GM06990 (cell line): Measurements from ENCODE around the gene COQ10B.
"Not testable (repeated sequence)": the region's sequence is repeated elsewhere in the genome, so short reads cannot be mapped to it uniquely, and the experiment has no call there.

Experiments
- DNase-seq: peaks from one replicate; pipeline ENCODE4 v3.0.0-alpha.2; 2011; ENCODE audit not compliant: insufficient read length; ENCODE audit errors: extremely low read depth
- H3K27me3 ChIP-seq: replicated peaks from 2 replicates; pipeline ENCODE4 v1.6.0; 2011; ENCODE audit warnings: low read length; ENCODE audit not compliant: control insufficient read depth, insufficient read depth
- H3K36me3 ChIP-seq: 2 replicates; pipeline ENCODE4 v1.5.1; 2011; ENCODE audit warnings: low read length; ENCODE audit not compliant: control insufficient read depth, insufficient read depth
- H3K4me3 ChIP-seq: replicated peaks from 2 replicates; pipeline ENCODE4 v1.5.1; 2011; ENCODE audit warnings: low read depth, mild to moderate bottlenecking, control low read depth, low read length
- TF ChIP-seq, protein P1 (sequence below): IDR thresholded peaks from 2 replicates; pipeline ENCODE4 v1.5.1; 2011; ENCODE audit warnings: low read length, control low read depth, mild to moderate bottlenecking, inconsistent platforms; ENCODE audit not compliant: insufficient read depth, poor library complexity, severe bottlenecking

COQ10B gene

DNA sequence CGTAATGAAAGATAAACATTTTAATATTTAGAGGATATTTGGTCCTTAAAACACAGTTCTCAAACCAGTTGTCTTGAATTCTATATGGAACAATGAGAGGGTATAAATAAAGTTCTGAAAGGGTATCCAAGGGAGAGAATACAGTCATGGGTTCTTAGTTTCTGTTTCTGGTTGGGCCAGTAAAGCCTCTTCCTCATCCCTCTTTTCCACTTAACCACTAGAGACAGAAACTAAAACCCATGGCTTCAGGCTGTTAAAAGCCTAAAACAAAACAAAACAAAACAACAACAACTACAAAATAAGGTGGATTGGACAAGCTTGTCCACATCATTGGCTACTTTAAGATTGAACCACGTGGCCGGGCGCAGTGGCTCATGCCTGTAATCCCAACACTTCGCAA, 18.8 kb downstream of the COQ10B start:
- no peak for DNase-seq
- peaks cover 12% of the 10 kb centered on the region for H3K36me3 ChIP-seq
- H3K27me3 ChIP-seq = no peaks in the 10 kb centered on the region
- no peak overlapping the region for H3K4me3 ChIP-seq
- TF ChIP-seq, protein P1, sequence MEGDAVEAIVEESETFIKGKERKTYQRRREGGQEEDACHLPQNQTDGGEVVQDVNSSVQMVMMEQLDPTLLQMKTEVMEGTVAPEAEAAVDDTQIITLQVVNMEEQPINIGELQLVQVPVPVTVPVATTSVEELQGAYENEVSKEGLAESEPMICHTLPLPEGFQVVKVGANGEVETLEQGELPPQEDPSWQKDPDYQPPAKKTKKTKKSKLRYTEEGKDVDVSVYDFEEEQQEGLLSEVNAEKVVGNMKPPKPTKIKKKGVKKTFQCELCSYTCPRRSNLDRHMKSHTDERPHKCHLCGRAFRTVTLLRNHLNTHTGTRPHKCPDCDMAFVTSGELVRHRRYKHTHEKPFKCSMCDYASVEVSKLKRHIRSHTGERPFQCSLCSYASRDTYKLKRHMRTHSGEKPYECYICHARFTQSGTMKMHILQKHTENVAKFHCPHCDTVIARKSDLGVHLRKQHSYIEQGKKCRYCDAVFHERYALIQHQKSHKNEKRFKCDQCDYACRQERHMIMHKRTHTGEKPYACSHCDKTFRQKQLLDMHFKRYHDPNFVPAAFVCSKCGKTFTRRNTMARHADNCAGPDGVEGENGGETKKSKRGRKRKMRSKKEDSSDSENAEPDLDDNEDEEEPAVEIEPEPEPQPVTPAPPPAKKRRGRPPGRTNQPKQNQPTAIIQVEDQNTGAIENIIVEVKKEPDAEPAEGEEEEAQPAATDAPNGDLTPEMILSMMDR = no peak

DNA sequence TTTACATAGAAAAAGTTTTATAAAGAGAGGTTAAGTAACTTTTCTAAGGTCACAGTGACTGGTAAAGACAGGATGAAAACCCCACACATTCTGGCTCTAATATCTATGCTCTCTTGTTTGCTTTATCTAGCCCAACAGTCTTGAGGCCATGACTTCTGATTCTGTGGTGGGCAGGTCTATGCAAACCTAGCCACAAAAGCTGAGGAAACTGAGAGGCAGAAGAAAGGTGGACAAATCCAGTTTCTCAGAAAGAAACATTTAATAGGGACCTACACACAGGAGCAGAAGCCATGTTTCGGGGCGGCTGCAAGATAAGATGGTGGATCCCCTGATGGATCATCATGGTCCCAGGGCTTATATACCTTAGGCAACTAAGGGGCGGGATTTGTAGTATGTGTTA, 24.4 kb downstream of the COQ10B start:
- H3K4me3 ChIP-seq = no peak overlapping the region
- H3K27me3 ChIP-seq = no peaks in the 10 kb centered on the region
- DNase-seq = no peak
- peaks cover 10% of the 10 kb centered on the region for H3K36me3 ChIP-seq
- TF ChIP-seq, protein P1 = no peak

DNA sequence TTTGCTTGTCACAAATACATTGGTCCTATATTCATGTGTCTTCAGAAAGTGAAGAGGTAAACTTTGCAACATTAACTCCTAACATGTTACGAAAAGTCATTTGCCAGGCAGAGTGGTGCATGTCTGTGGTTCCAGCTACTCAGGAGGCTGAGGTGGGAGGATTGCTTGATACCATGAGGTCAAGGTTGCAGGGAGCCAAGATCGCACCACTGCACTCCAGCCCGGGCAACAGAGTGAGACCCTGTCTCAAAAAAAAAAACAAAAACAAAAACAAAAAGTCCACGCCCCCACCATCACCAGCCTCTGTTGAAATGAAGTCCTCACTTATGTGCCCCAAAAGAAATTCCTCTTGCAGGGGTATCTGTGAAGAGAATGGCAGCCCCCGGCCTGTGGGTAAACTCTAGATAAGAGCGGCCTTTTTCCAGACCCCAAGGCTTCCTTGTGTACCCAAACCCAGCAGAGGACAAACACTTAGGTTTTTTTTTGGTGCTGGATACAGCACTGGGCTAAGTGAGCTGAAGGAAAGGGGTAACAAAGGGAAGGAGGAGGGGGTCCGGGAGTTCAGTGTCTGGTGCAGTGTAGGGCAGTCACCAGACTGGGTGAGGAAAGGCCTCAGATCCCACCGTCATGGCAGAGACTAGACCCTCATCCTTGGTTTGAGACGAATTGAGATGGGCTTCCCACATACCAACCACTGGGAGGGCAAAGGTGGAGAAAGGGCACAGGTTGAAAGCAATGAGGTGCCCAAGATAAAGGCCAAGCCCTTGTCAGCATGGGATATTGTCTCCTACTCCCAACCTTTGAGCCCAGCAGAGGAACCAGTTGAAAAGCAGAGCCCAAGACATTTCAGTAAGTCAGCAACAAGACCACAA, 27.0 kb downstream of the COQ10B start:
- H3K36me3 ChIP-seq = peaks cover 9% of the 10 kb centered on the region
- TF ChIP-seq, protein P1 = no peak
- DNase-seq = no peak
- H3K4me3 ChIP-seq = no peak overlapping the region
- no peaks in the 10 kb centered on the region for H3K27me3 ChIP-seq

DNA sequence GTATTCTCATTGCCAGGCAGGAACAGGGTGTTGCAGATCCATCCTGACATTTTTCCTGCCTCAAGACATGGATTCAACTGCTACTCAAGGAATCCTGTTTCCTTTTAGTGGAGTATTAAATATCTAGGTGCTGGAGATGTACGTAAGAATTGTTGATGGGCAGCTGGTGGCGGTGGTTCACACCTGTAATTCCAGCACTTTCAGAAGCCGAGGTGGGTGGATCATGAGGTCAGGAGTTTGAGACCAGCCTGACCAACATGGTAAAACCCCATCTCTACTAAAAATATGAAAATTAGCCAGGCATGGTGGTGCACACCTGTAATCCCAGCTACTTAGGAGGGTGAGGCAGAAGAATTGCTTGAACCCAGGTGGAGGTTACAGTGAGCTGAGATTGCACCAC, 30.9 kb downstream of the COQ10B start:
- H3K36me3 ChIP-seq, H3K4me3 ChIP-seq, H3K27me3 ChIP-seq, DNase-seq: not testable (repeated sequence)

DNA sequence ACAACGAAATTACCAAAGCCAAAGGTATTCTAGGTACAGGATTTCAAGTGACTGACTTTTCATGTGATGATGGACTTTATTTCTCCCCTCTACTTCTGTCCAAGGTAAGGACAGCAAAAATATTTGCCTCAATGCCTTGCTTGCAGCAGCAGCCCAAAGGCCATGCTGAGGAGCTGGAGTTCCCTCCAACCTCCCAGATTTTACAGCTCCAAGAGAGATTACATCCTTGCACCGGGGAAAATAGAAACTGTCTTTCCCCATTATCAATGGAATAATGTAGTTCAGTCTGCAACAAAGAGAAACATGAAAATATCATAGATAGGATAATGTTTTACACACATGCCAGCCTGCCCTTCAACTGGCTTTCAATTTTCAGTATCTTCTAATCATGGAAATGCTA, 32.8 kb downstream of the COQ10B start:
- no peak overlapping the region for H3K4me3 ChIP-seq
- H3K27me3 ChIP-seq = no peaks in the 10 kb centered on the region
- DNase-seq = no peak
- TF ChIP-seq, protein P1 = no peak
- peaks cover 12% of the 10 kb centered on the region for H3K36me3 ChIP-seq

DNA sequence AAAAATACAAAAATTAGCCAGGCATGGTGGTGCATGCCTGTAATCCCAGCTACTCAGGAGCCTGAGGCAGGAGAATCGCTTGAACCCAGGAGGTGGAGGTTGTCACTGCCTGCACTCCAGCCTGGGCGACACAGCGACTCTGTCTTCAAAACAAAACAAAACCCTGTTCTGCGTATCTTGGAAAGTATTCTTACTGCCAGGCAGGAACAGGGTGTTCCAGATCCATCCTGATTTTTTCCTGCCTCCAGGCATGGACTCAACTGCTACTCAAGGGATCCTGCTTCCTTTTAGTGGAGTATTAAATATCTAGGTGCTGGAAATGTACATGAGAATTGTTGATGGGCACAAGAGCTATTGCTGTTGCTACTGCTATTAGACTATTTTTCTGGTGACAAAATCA, 34.0 kb downstream of the COQ10B start:
- H3K4me3 ChIP-seq = no peak overlapping the region
- no peak for DNase-seq
- TF ChIP-seq, protein P1 = no peak
- no peaks in the 10 kb centered on the region for H3K27me3 ChIP-seq
- H3K36me3 ChIP-seq = peaks cover 17% of the 10 kb centered on the region
